PC-9 (cell line): ENCODE results near the gene RNASE7. TPM values are rescaled to one million over a fixed set of nuclear protein-coding genes. Genes with fewer than 3 reads are reported as not detected.

ENCODE experiments used
- Bru-seq: library from RNA; stranded (reverse); fragments of 400-500 nt; gene quantifications from one replicate; lab custom pipeline; 2021; lab: Mats Ljungman, UMichigan
- BruChase-seq, 2 experiments: library from RNA; stranded (reverse); fragments of 400-500 nt; gene quantifications; one replicate each; lab custom pipeline; 2021; lab: Mats Ljungman, UMichigan
- BruUV-seq: library from RNA; stranded (reverse); fragments of 400-500 nt; replicated peaks from 2 replicates; lab custom pipeline; 2021; lab: Mats Ljungman, UMichigan
- CTCF ChIA-PET: fragments of 300-600 bp; sonication (Branson Sonifier 250); formaldehyde crosslinking; loops from one replicate; lab custom pipeline; 2022; ENCODE audit warnings: antibody characterized with exemption; lab: Charles Lee
- POLR2A ChIA-PET: fragments of 300-600 bp; sonication (Branson Sonifier 250); formaldehyde crosslinking; loops from one replicate; lab custom pipeline; 2022; ENCODE audit warnings: antibody characterized with exemption; ENCODE audit not compliant: unreplicated experiment; lab: Charles Lee
- DNase-seq, 2 experiments: peaks; one replicate each; pipeline versions ENCODE4 v3.0.0 to v3.0.0-alpha.2; 2015 to 2022; ENCODE audit warnings: mixed read lengths in 1 of 2
- H2AFZ ChIP-seq: fragments of 200-600 bp; sonication (generic); 2 replicates; pipeline ENCODE4 v1.8.1; 2017; ENCODE audit warnings: antibody characterized with exemption
- H3F3A ChIP-seq: fragments of 200-600 bp; sonication (generic); 2 replicates; pipeline ENCODE4 v1.8.1; 2017; ENCODE audit warnings: antibody characterized with exemption, mild to moderate bottlenecking, low read depth; ENCODE audit not compliant: insufficient read depth
- H3K27ac ChIP-seq: fragments of 200-600 bp; sonication (generic); 2 replicates; pipeline ENCODE4 v1.6.1; 2016; ENCODE audit warnings: mixed run types
- H3K27me3 ChIP-seq: fragments of 200-600 bp; sonication (generic); 2 replicates; pipeline ENCODE4 v1.6.1; 2016; ENCODE audit warnings: low read depth, mixed run types; ENCODE audit not compliant: insufficient read depth
- H3K36me3 ChIP-seq: fragments of 200-600 bp; sonication (generic); 2 replicates; pipeline ENCODE4 v1.6.1; 2016; ENCODE audit warnings: low read depth, mixed run types
- H3K4me1 ChIP-seq: fragments of 200-600 bp; sonication (generic); replicated peaks from 2 replicates; pipeline ENCODE4 v1.6.1; 2016; ENCODE audit warnings: mixed run types; ENCODE audit not compliant: insufficient read depth
- H3K4me2 ChIP-seq: fragments of 200-600 bp; sonication (generic); 2 replicates; pipeline ENCODE4 v1.6.1; 2017; ENCODE audit warnings: mixed run types
- H3K4me3 ChIP-seq: fragments of 200-600 bp; sonication (generic); 2 replicates; pipeline ENCODE4 v1.6.1; 2016; ENCODE audit warnings: mixed run types
- H3K79me2 ChIP-seq: fragments of 200-600 bp; sonication (generic); 2 replicates; pipeline ENCODE4 v1.6.1; 2017; ENCODE audit warnings: low read depth, mixed run types
- H3K9me2 ChIP-seq: fragments of 200-600 bp; sonication (generic); 2 replicates; pipeline ENCODE4 v1.8.1; 2017; ENCODE audit warnings: mild to moderate bottlenecking; ENCODE audit not compliant: insufficient read depth
- H3K9me3 ChIP-seq: fragments of 200-600 bp; sonication (generic); 2 replicates; pipeline ENCODE4 v1.8.1; 2016; ENCODE audit warnings: low read depth; ENCODE audit not compliant: insufficient read depth
- H4K20me1 ChIP-seq: fragments of 200-600 bp; sonication (generic); 2 replicates; pipeline ENCODE4 v1.8.1; 2017; ENCODE audit not compliant: insufficient read depth
- CTCF ChIP-seq: fragments of 200-600 bp; sonication (generic); conservative IDR thresholded peaks from 2 replicates; pipeline ENCODE4 v1.6.1; 2017; ENCODE audit warnings: mixed run types, antibody characterized with exemption, mild to moderate bottlenecking, moderate library complexity
- EZH2 ChIP-seq: fragments of 200-600 bp; sonication (generic); IDR thresholded peaks from 2 replicates; pipeline ENCODE4 v1.8.0; 2017; ENCODE audit warnings: antibody characterized with exemption, low read depth
- intact Hi-C: fragments of 100-400 bp; cut with micrococcal nuclease; formaldehyde crosslinking; loops from one replicate; pipeline ENCODE4 v1.10.0; 2022; ENCODE audit not compliant: unreplicated experiment
- long read RNA-seq: library from polyadenylated mRNA; stranded (forward); transcript quantifications from one replicate; pipeline ENCODE4 v2.0.0, GENCODE V29; 2022
- total RNA-seq: library from RNA; stranded (reverse); gene quantifications from 2 replicates; pipeline ENCODE4 v1.2.3, GENCODE V29; 2021

Gene RNASE7
- not detected in 2 replicates for total RNA-seq
- Bru-seq, nascent RNA = not detected
- BruChase-seq, experiment 1, labeled RNA remaining after a 2-hour chase = not detected
- BruChase-seq, experiment 2, labeled RNA remaining after a 6-hour chase = not detected
- long read RNA-seq = 0 reads

- Histone ChIP-seq H3K9me3 (no peaks in the 10 kb centered on the region), H3K4me3 (no peak within 1 kb of the TSS), H3K79me2 (no peaks in the 10 kb centered on the region), H3K27me3 (no peaks in the 10 kb centered on the region), H3K36me3 (no peaks in the 10 kb centered on the region), H4K20me1 (no peaks in the 10 kb centered on the region), H3K4me1 (peaks cover 15% of the 10 kb centered on the region), H3F3A (peaks cover 9% of the 10 kb centered on the region; the same call in 1 of the 2 replicates), H3K9me2 (no peaks in the 10 kb centered on the region), H3K27ac (no peak within 1 kb of the TSS), H2AFZ (no peak within 1 kb of the TSS), H3K4me2 (no peak within 1 kb of the TSS)
- TF ChIP-seq EZH2 (no peak), CTCF (no peak)
- no TSS peak for BruUV-seq
- DNase-seq = no peak
- ChIA-PET CTCF (interaction anchor here (0.6 kb wide), 1 partner anchor 344 kb away, joined by 4 read pairs; no protein-coding TSS in a partner anchor), POLR2A (no interaction called here)
- intact Hi-C loops = no loop called here
Measured at GRCh38 chr14:21041676-21042433, at the start of gene RNASE7. RNASE7 (plus strand) TSS chr14:21042362; CDS start chr14:21042993, 631 bp downstream.

- H3K4me3 ChIP-seq = no peak overlapping the region
- no peak for TF ChIP-seq CTCF
- no peak for TF ChIP-seq EZH2
- H4K20me1 ChIP-seq = no peaks in the 10 kb centered on the region
- no TSS peak for BruUV-seq
- peaks cover 20% of the 10 kb centered on the region for H3K4me1 ChIP-seq
- peaks cover 4% of the 10 kb centered on the region; the same call in 1 of the 2 replicates for H3K79me2 ChIP-seq
- H3K27me3 ChIP-seq = no peaks in the 10 kb centered on the region
- intact Hi-C loops = loop anchor here (5.0 kb wide), 1 partner anchor 364 kb away; no protein-coding TSS in a partner anchor
- no peaks in the 10 kb centered on the region for H3K9me3 ChIP-seq
- ChIA-PET CTCF (no interaction called here), POLR2A (no interaction called here)
- no peak overlapping the region for H3K4me2 ChIP-seq
- DNase-seq = no peak
- H3K9me2 ChIP-seq = no peaks in the 10 kb centered on the region
- peaks cover 6% of the 10 kb centered on the region; the same call in 1 of the 2 replicates for H3K36me3 ChIP-seq
- no peak overlapping the region for H2AFZ ChIP-seq
- H3F3A ChIP-seq = peaks cover 13% of the 10 kb centered on the region; the same call in 1 of the 2 replicates
- no peak overlapping the region for H3K27ac ChIP-seq
Measured at GRCh38 chr14:20996521-20996920, 45.6 kb upstream of the RNASE7 start.

GRCh38 chr14:20997115-20997514, 45.0 kb upstream of the RNASE7 start:
- peaks cover 20% of the 10 kb centered on the region for H3K4me1 ChIP-seq
- H3K36me3 ChIP-seq = peaks cover 6% of the 10 kb centered on the region; the same call in 1 of the 2 replicates
- intact Hi-C loops = loop anchor here (5.0 kb wide), 1 partner anchor 365 kb away; no protein-coding TSS in a partner anchor
- no peaks in the 10 kb centered on the region for H3K79me2 ChIP-seq
- no peaks in the 10 kb centered on the region for H3K9me3 ChIP-seq
- no peak for DNase-seq
- peaks cover 13% of the 10 kb centered on the region; the same call in 1 of the 2 replicates for H3F3A ChIP-seq
- no peaks in the 10 kb centered on the region for H4K20me1 ChIP-seq
- ChIA-PET POLR2A (no interaction called here), CTCF (no interaction called here)
- H2AFZ ChIP-seq = no peak overlapping the region
- no peak overlapping the region for H3K27ac ChIP-seq
- H3K4me3 ChIP-seq = no peak overlapping the region
- H3K9me2 ChIP-seq = no peaks in the 10 kb centered on the region
- H3K27me3 ChIP-seq = no peaks in the 10 kb centered on the region
- no peak overlapping the region for H3K4me2 ChIP-seq
- TF ChIP-seq CTCF = no peak
- no peak for TF ChIP-seq EZH2
- BruUV-seq = no TSS peak
